ENCODE measurements around the gene DGCR8.

Gene DGCR8

GRCh38 chr22:20153945-20154344 is 73.9 kb downstream of the DGCR8 start:
- no peaks in the 10 kb centered on the region for H3K36me3 ChIP-seq (ENCODE audit: insufficient read depth, low read length)
- DNase-seq: no peak
- TF ChIP-seq EZH2 (IDR thresholded peaks at IDR 0.05; ENCODE audit: borderline replicate concordance, low read depth, low read length, severe bottlenecking): no peak
- no peak for TF ChIP-seq CTCF (IDR thresholded peaks at IDR 0.05; ENCODE audit: borderline replicate concordance, extremely low read depth, low read length, poor library complexity, severe bottlenecking)
- no peak overlapping the region for H3K4me3 ChIP-seq (ENCODE audit: low read depth in 1 of 2, low read length in 2 of 2)
- H4K20me1 ChIP-seq (ENCODE audit: insufficient read depth, low read length): peaks cover 5% of the 10 kb centered on the region; the same call in 1 of the 2 replicates
- no peak overlapping the region for H3K9ac ChIP-seq (ENCODE audit: low read depth, low read length)
- H3K4me1 ChIP-seq (ENCODE audit: insufficient read depth, low read length): peaks cover 10% of the 10 kb centered on the region
- no peak overlapping the region for H3K27ac ChIP-seq (ENCODE audit: low read length)
- H3K4me2 ChIP-seq (ENCODE audit: insufficient read depth, low read length): no peak overlapping the region
- no peak overlapping the region for H2AFZ ChIP-seq (ENCODE audit: low read depth, low read length)
- no peaks in the 10 kb centered on the region for H3K27me3 ChIP-seq (ENCODE audit: insufficient read depth, low read length, poor library complexity)
- no peaks in the 10 kb centered on the region for H3K79me2 ChIP-seq (ENCODE audit: insufficient read depth, low read length)
- ATAC-seq (ENCODE audit: insufficient read depth, low read depth): no peak
- no peaks in the 10 kb centered on the region for H3K9me3 ChIP-seq (ENCODE audit: insufficient read depth, low read length, severe bottlenecking)

GRCh38 chr22:20154602-20155187 is 74.7 kb downstream of the DGCR8 start:
- Histone ChIP-seq H3K9ac (ENCODE audit: low read depth, low read length) (no peak overlapping the region), H3K27me3 (ENCODE audit: insufficient read depth, low read length, poor library complexity) (no peaks in the 10 kb centered on the region), H4K20me1 (ENCODE audit: insufficient read depth, low read length) (peaks cover 5% of the 10 kb centered on the region; the same call in 1 of the 2 replicates), H3K4me3 (ENCODE audit: low read depth in 1 of 2, low read length in 2 of 2) (no peak overlapping the region), H3K36me3 (ENCODE audit: insufficient read depth, low read length) (no peaks in the 10 kb centered on the region), H3K4me1 (ENCODE audit: insufficient read depth, low read length) (peaks cover 10% of the 10 kb centered on the region), H2AFZ (ENCODE audit: low read depth, low read length) (no peak overlapping the region), H3K4me2 (ENCODE audit: insufficient read depth, low read length) (no peak overlapping the region), H3K79me2 (ENCODE audit: insufficient read depth, low read length) (no peaks in the 10 kb centered on the region), H3K9me3 (ENCODE audit: insufficient read depth, low read length, severe bottlenecking) (no peaks in the 10 kb centered on the region), H3K27ac (ENCODE audit: low read length) (no peak overlapping the region)
- DNase-seq (no peak), ATAC-seq (ENCODE audit: insufficient read depth, low read depth) (no peak)
- TF ChIP-seq CTCF (IDR thresholded peaks at IDR 0.05; ENCODE audit: borderline replicate concordance, extremely low read depth, low read length, poor library complexity, severe bottlenecking) (no peak), EZH2 (IDR thresholded peaks at IDR 0.05; ENCODE audit: borderline replicate concordance, low read depth, low read length, severe bottlenecking) (no peak)

- no peak for TF ChIP-seq CTCF (IDR thresholded peaks at IDR 0.05; ENCODE audit: borderline replicate concordance, extremely low read depth, low read length, poor library complexity, severe bottlenecking)
- no peak overlapping the region for H2AFZ ChIP-seq (ENCODE audit: low read depth, low read length)
- H3K36me3 ChIP-seq (ENCODE audit: insufficient read depth, low read length): no peaks in the 10 kb centered on the region
- H3K4me3 ChIP-seq (ENCODE audit: low read depth in 1 of 2, low read length in 2 of 2): no peak overlapping the region
- no peaks in the 10 kb centered on the region for H3K27me3 ChIP-seq (ENCODE audit: insufficient read depth, low read length, poor library complexity)
- ATAC-seq (ENCODE audit: insufficient read depth, low read depth) (no peak), DNase-seq (no peak)
- H3K4me2 ChIP-seq (ENCODE audit: insufficient read depth, low read length): no peak overlapping the region
- H4K20me1 ChIP-seq (ENCODE audit: insufficient read depth, low read length): peaks cover 5% of the 10 kb centered on the region; the same call in 1 of the 2 replicates
- no peaks in the 10 kb centered on the region for H3K9me3 ChIP-seq (ENCODE audit: insufficient read depth, low read length, severe bottlenecking)
- no peak overlapping the region for H3K27ac ChIP-seq (ENCODE audit: low read length)
- H3K4me1 ChIP-seq (ENCODE audit: insufficient read depth, low read length): peaks cover 10% of the 10 kb centered on the region
- no peak overlapping the region for H3K9ac ChIP-seq (ENCODE audit: low read depth, low read length)
- no peaks in the 10 kb centered on the region for H3K79me2 ChIP-seq (ENCODE audit: insufficient read depth, low read length)
These were observed 75.4 kb downstream of the DGCR8 start for GRCh38 chr22:20155330-20156041.
